KOPT-K1 (cell line): Measurements from ENCODE around the gene KRT6B.

Source experiments
- H3K27ac ChIP-seq: fragments of 200-600 bp; sonication (generic); 2 replicates; pipeline ENCODE4 v1.5.1; 2016; ENCODE audit warnings: antibody characterized with exemption, mild to moderate bottlenecking, low read depth, low read length; ENCODE audit not compliant: poor library complexity, severe bottlenecking
- H3K36me3 ChIP-seq: fragments of 200-600 bp; sonication (generic); 2 replicates; pipeline ENCODE4 v1.5.1; 2017; ENCODE audit warnings: antibody characterized with exemption, mild to moderate bottlenecking, low read length, moderate library complexity; ENCODE audit not compliant: insufficient read depth
- H3K9me3 ChIP-seq: fragments of 200-600 bp; sonication (generic); 2 replicates; pipeline ENCODE4 v1.5.1; 2017; ENCODE audit warnings: antibody characterized with exemption, low read length, mild to moderate bottlenecking; ENCODE audit not compliant: insufficient read depth, poor library complexity, severe bottlenecking

Gene KRT6B

GRCh38 chr12:52445876-52446275, 6.1 kb downstream of the KRT6B start:
- no peaks in the 10 kb centered on the region for H3K9me3 ChIP-seq
- no peak overlapping the region for H3K27ac ChIP-seq
- no peaks in the 10 kb centered on the region for H3K36me3 ChIP-seq

- H3K36me3 ChIP-seq = no peaks in the 10 kb centered on the region
- H3K9me3 ChIP-seq = no peaks in the 10 kb centered on the region
- no peak overlapping the region for H3K27ac ChIP-seq
These were observed 7.0 kb downstream of the KRT6B start for GRCh38 chr12:52444647-52445595.

GRCh38 chr12:52443966-52444365, 8.0 kb downstream of the KRT6B start:
- H3K9me3 ChIP-seq = no peaks in the 10 kb centered on the region
- H3K36me3 ChIP-seq = no peaks in the 10 kb centered on the region
- H3K27ac ChIP-seq = no peak overlapping the region

- Histone ChIP-seq H3K36me3 (no peaks in the 10 kb centered on the region), H3K9me3 (no peaks in the 10 kb centered on the region), H3K27ac (no peak overlapping the region)
These were observed 9.3 kb downstream of the KRT6B start for GRCh38 chr12:52442600-52443061.

- no peaks in the 10 kb centered on the region for H3K9me3 ChIP-seq
- H3K27ac ChIP-seq = no peak overlapping the region
- no peaks in the 10 kb centered on the region for H3K36me3 ChIP-seq
These were observed 10.5 kb downstream of the KRT6B start for GRCh38 chr12:52441320-52441911.

GRCh38 chr12:52440821-52441319, 11.1 kb downstream of the KRT6B start:
- H3K27ac ChIP-seq = no peak overlapping the region
- no peaks in the 10 kb centered on the region for H3K36me3 ChIP-seq

GRCh38 chr12:52439845-52440244, 12.1 kb downstream of the KRT6B start:
- Histone ChIP-seq H3K36me3 (no peaks in the 10 kb centered on the region), H3K27ac (no peak overlapping the region), H3K9me3 (no peaks in the 10 kb centered on the region)

More at GRCh38 chr12:52440821-52441319, 11.1 kb downstream of the KRT6B start:
- no peaks in the 10 kb centered on the region for H3K9me3 ChIP-seq

- H3K9me3 ChIP-seq = no peaks in the 10 kb centered on the region
- no peak overlapping the region for H3K27ac ChIP-seq
- no peaks in the 10 kb centered on the region for H3K36me3 ChIP-seq
These were observed 12.5 kb downstream of the KRT6B start for GRCh38 chr12:52439420-52439819.

- H3K27ac ChIP-seq = no peak overlapping the region
- no peaks in the 10 kb centered on the region for H3K36me3 ChIP-seq
- H3K9me3 ChIP-seq = no peaks in the 10 kb centered on the region
These were observed 13.3 kb downstream of the KRT6B start for GRCh38 chr12:52438305-52439301.

GRCh38 chr12:52437508-52437907, 14.4 kb downstream of the KRT6B start:
- H3K9me3 ChIP-seq = no peaks in the 10 kb centered on the region
- no peak overlapping the region for H3K27ac ChIP-seq
- H3K36me3 ChIP-seq = no peaks in the 10 kb centered on the region

GRCh38 chr12:52436828-52437474, 15.0 kb downstream of the KRT6B start:
- H3K36me3 ChIP-seq = no peaks in the 10 kb centered on the region
- no peak overlapping the region for H3K27ac ChIP-seq

GRCh38 chr12:52436000-52436827, 15.7 kb downstream of the KRT6B start:
- H3K36me3 ChIP-seq = no peaks in the 10 kb centered on the region
- no peaks in the 10 kb centered on the region for H3K9me3 ChIP-seq
- no peak overlapping the region for H3K27ac ChIP-seq

More at GRCh38 chr12:52436828-52437474, 15.0 kb downstream of the KRT6B start:
- no peaks in the 10 kb centered on the region for H3K9me3 ChIP-seq

- Histone ChIP-seq H3K9me3 (no peaks in the 10 kb centered on the region), H3K36me3 (no peaks in the 10 kb centered on the region), H3K27ac (no peak overlapping the region)
These were observed 16.3 kb downstream of the KRT6B start for GRCh38 chr12:52435659-52435999.
